K562 (cell line): Measurements from ENCODE around the gene AHSG. TPM values are rescaled to one million over a fixed set of nuclear protein-coding genes. Genes with fewer than 3 reads are reported as not detected.

Source experiments
- ATAC-seq: fragments of 200-7000 bp; cut with Tn5 transposase; 3 replicates; pipeline ENCODE4 v1.9.1; 2020; ENCODE audit warnings: moderate library complexity
- BruUV-seq: library from RNA; stranded (reverse); fragments of 400-500 nt; replicated peaks from 2 replicates; lab custom pipeline; 2021; lab: Mats Ljungman, UMichigan
- CTCF ChIA-PET: fragments of 300-600 bp; formaldehyde crosslinking; extraction: SDS; loops from one replicate; lab custom pipeline; 2021; ENCODE audit warnings: low intra/inter-chr PET ratio; lab: Yijun Ruan, JAX
- POLR2A ChIA-PET: fragments of 300-600, 350-650 bp; sonication (Branson Sonifier 250); formaldehyde crosslinking; extraction: SDS; loops from one replicate; lab custom pipeline; 2021; ENCODE audit warnings: antibody characterized with exemption, inconsistent platforms; lab: Yijun Ruan, JAX
- DNase-seq, 4 experiments: peaks; one replicate each; pipeline versions ENCODE4 v3.0.0 to v3.0.0-alpha.2; 2011 to 2018; ENCODE audit warnings: low spot score in 3 of 4, mixed read lengths in 3 of 4; ENCODE audit errors: extremely low read depth in 1 of 4
- FAIRE-seq: peaks from 2 replicates; lab custom pipeline; 2011; peaks lifted over from hg19 to GRCh38; lab: Jason Lieb, UNC
- H2AFZ ChIP-seq: 2 replicates; pipeline ENCODE4 v1.6.0; 2011; ENCODE audit warnings: low read depth, low read length, control low read depth, inconsistent platforms
- H3K27ac ChIP-seq: fragments of 200-600 bp; 3 replicates; pipeline ENCODE4 v1.8.0; 2011; ENCODE audit warnings: low read depth, mild to moderate bottlenecking, control low read depth, inconsistent platforms, low read length, moderate library complexity, mixed read lengths; ENCODE audit errors: extremely low read depth
- H3K27me3 ChIP-seq, 2 experiments: fragments of 300-600 bp in 1 of 2; 2 replicates in 1 of 2; 3 replicates in 1 of 2; pipeline versions ENCODE4 v1.6.0 to v1.8.0; 2011; ENCODE audit warnings: inconsistent platforms in 2 of 2, low read length in 2 of 2, mild to moderate bottlenecking in 1 of 2, mixed read lengths in 1 of 2, moderate library complexity in 1 of 2; ENCODE audit not compliant: control insufficient read depth in 2 of 2, insufficient read depth in 2 of 2
- H3K36me3 ChIP-seq: fragments of 300-600 bp; 3 replicates; pipeline ENCODE4 v1.8.0; 2011; ENCODE audit warnings: mild to moderate bottlenecking, low read length, inconsistent platforms; ENCODE audit not compliant: control insufficient read depth, insufficient read depth
- H3K4me1 ChIP-seq, 2 experiments: fragments of 200-600 bp in 1 of 2; replicated peaks in 1 of 2; 2 replicates in 1 of 2; 3 replicates in 1 of 2; pipeline versions ENCODE4 v1.5.1 to v1.8.0; 2011; ENCODE audit warnings: inconsistent platforms in 2 of 2, low read length in 2 of 2, mild to moderate bottlenecking in 1 of 2, mixed read lengths in 1 of 2, moderate library complexity in 1 of 2; ENCODE audit not compliant: control insufficient read depth in 2 of 2, insufficient read depth in 2 of 2
- H3K4me2 ChIP-seq: 2 replicates; pipeline ENCODE4 v1.6.1; 2011; ENCODE audit warnings: low read length, control low read depth, inconsistent platforms, mixed read lengths; ENCODE audit not compliant: insufficient read depth
- H3K4me3 ChIP-seq: fragments of 200-600 bp; sonication (generic), shearing (Covaris generic); 2 replicates; pipeline ENCODE4 v1.5.1; 2016; ENCODE audit warnings: control low read depth, inconsistent platforms
- H3K79me2 ChIP-seq: fragments of 200-600 bp; 3 replicates; pipeline ENCODE4 v1.8.0; 2011; ENCODE audit warnings: low read length, inconsistent platforms; ENCODE audit not compliant: control insufficient read depth, insufficient read depth
- H3K9ac ChIP-seq, 2 experiments: 2 replicates each; pipeline versions ENCODE4 v1.6.0 to v1.6.1; 2011; ENCODE audit warnings: low read depth in 2 of 2, low read length in 2 of 2, control low read depth in 1 of 2, inconsistent platforms in 1 of 2, mild to moderate bottlenecking in 1 of 2, mixed read lengths in 1 of 2; ENCODE audit not compliant: insufficient read depth in 1 of 2
- H3K9me1 ChIP-seq: one replicate; pipeline ENCODE4 v1.6.0; 2011; ENCODE audit warnings: inconsistent platforms, mild to moderate bottlenecking, low read length, moderate library complexity; ENCODE audit not compliant: control insufficient read depth, insufficient read depth
- H3K9me3 ChIP-seq: replicated peaks from 2 replicates; pipeline ENCODE4 v1.5.1; 2011; ENCODE audit warnings: low read depth, low read length, inconsistent platforms; ENCODE audit not compliant: control insufficient read depth, insufficient read depth
- H4K20me1 ChIP-seq: replicated peaks from 2 replicates; pipeline ENCODE4 v1.6.1; 2011; ENCODE audit warnings: low read length, inconsistent platforms, mixed read lengths; ENCODE audit not compliant: control insufficient read depth, insufficient read depth
- CTCF ChIP-seq, 3 experiments: IDR thresholded peaks in 2 of 3; conservative IDR thresholded peaks in 1 of 3; 2 replicates each; pipeline ENCODE4 v1.5.1; 2011 to 2012; ENCODE audit warnings: low read length in 3 of 3, mild to moderate bottlenecking in 3 of 3, control low read depth in 2 of 3, improper control_type of control experiment in 1 of 3, inconsistent platforms in 1 of 3, low read depth in 1 of 3, mixed read lengths in 1 of 3, moderate library complexity in 1 of 3; ENCODE audit not compliant: insufficient read depth in 2 of 3
- POLR3G ChIP-seq: IDR thresholded peaks from 2 replicates; pipeline ENCODE4 v1.6.1; 2011; ENCODE audit not compliant: insufficient read length, insufficient replicate concordance; ENCODE audit errors: extremely low read depth
- RBBP5 ChIP-seq: fragments of 200-600 bp; sonication (generic); IDR thresholded peaks from 2 replicates; pipeline ENCODE4 v1.6.1; 2012; ENCODE audit warnings: borderline replicate concordance, mild to moderate bottlenecking, low read length, control low read depth, inconsistent platforms; ENCODE audit not compliant: insufficient read depth, poor library complexity, severe bottlenecking
- SMAD3 ChIP-seq: fragments of 450-650 bp; formaldehyde crosslinking; conservative IDR thresholded peaks from 2 replicates; pipeline ENCODE4 v1.4.0; 2020; ENCODE audit warnings: mild to moderate bottlenecking
- SMC3 ChIP-seq: conservative IDR thresholded peaks from 2 replicates; pipeline ENCODE4 v1.6.1; 2011; ENCODE audit warnings: low read depth, low read length, improper control_type of control experiment; ENCODE audit not compliant: insufficient read depth
- VEZF1 ChIP-seq: fragments of 200-800 bp; sonication (Bioruptor generic); IDR thresholded peaks from 2 replicates; pipeline ENCODE4 v1.6.1; 2017; ENCODE audit warnings: missing genetic modification characterization, missing compliant biosample characterization
- ZBTB1 ChIP-seq: sonication (generic); formaldehyde crosslinking; IDR thresholded peaks from 2 replicates; pipeline ENCODE4 v1.8.1; 2023; ENCODE audit warnings: missing genetic modification reagents, low read depth, mild to moderate bottlenecking, borderline replicate concordance
- ZNF217 ChIP-seq: sonication (generic); formaldehyde crosslinking; IDR thresholded peaks from 2 replicates; pipeline ENCODE4 v1.8.0; 2022; ENCODE audit warnings: mild to moderate bottlenecking, missing genetic modification reagents
- WGBS: fragments of 100-300 bp; shearing (Covaris generic); methylation state at CpG from one replicate; pipeline ENCODE4 v1.1.6; 2016; ENCODE audit warnings: low coverage, mixed read lengths; ENCODE audit not compliant: insufficient coverage; ENCODE audit errors: missing lambda C conversion rate; 5-methylcytosine and 5-hydroxymethylcytosine counted together
- in situ Hi-C: fragments of 300-500 bp; cut with MboI; formaldehyde crosslinking; loops from 4 replicates; pipeline ENCODE4 v1.15.0; 2018; ENCODE audit warnings: inconsistent platforms, mixed read lengths
- intact Hi-C: fragments of 100-400 bp; cut with micrococcal nuclease; formaldehyde crosslinking; loops from 2 replicates; pipeline ENCODE4 v1.14.2; 2022
- polyA plus RNA-seq, 8 experiments: library from polyadenylated mRNA; depleted of rRNA in 4 of 8; stranded (reverse) in 5 of 8; unstranded in 3 of 8; fragments of >200 nt; fragmentation: Nextera tagmentation in 2 of 8; fragmentation: Illumina TruSeq in 1 of 8; extraction: Ambion mirVana in 2 of 8; extraction: Trizol in 1 of 8; gene quantifications; 2 replicates each; pipeline versions ENCODE4 v1.2.1 to v1.2.3, GENCODE V29; 2011 to 2014; ENCODE audit warnings: inconsistent platforms in 1 of 8, missing spikeins in 1 of 8
- total RNA-seq, 7 experiments: library from RNA; depleted of rRNA in 6 of 7; stranded (reverse); fragments of >200 nt in 6 of 7; fragmentation: Illumina TruSeq in 2 of 7; extraction: Trizol in 2 of 7; gene quantifications; 2 replicates each; pipeline versions ENCODE4 v1.2.1 to v1.2.3, GENCODE V29; 2011 to 2021; ENCODE audit warnings: low replicate concordance in 1 of 7

Gene AHSG
- total and polyA plus RNA-seq, 9 of the 15 experiments (the other 6 are each of a cell fraction or from before 2014, with no cell fraction given), result 0.69 TPM; not detected in 8

- Histone ChIP-seq H3K4me3 (no peak overlapping the region), H3K27me3 (no peaks in the 10 kb centered on the region), H3K4me1 (no peaks in the 10 kb centered on the region), H4K20me1 (no peaks in the 10 kb centered on the region), H3K9me3 (no peaks in the 10 kb centered on the region), H3K79me2 (no peaks in the 10 kb centered on the region), H3K9me1 (no peaks in the 10 kb centered on the region), H2AFZ (no peak overlapping the region), H3K27ac (no peak overlapping the region), H3K9ac (no peak overlapping the region), H3K4me2 (no peak overlapping the region), H3K36me3 (peaks cover 84% of the 10 kb centered on the region)
- ChIA-PET CTCF (no interaction called here), POLR2A (interaction anchor here (1.0 to 8.0 kb wide), 3 partner anchors 9 to 202 kb away, joined by 4 to 64 read pairs (median 11); partner anchors contain the start of genes DNAJB11, EIF4A2 and TBCCD1)
- BruUV-seq, result no TSS peak
- no peak for TF ChIP-seq SMAD3 (CRISPR knock-in tag)
- TF ChIP-seq POLR3G, result no peak
- TF ChIP-seq SMC3, result no peak
- TF ChIP-seq VEZF1, result no peak
- TF ChIP-seq ZNF217 (CRISPR knock-in tag), result no peak
- no peak for TF ChIP-seq ZBTB1 (CRISPR knock-in tag)
- no peak for TF ChIP-seq CTCF (IDR thresholded peaks at IDR 0.05 in 2 of 3, conservative IDR thresholded peaks at IDR 0.05 in 1 of 3; ENCODE audit: insufficient read depth in 2 of 3, low read depth in 1 of 3, low read length in 3 of 3)
- TF ChIP-seq RBBP5, result no peak
- in situ Hi-C loops (no loop called here), intact Hi-C loops (loop anchor here (5.0 to 10.0 kb wide), 2 partner anchors 35 to 242 kb away; no protein-coding TSS in a partner anchor)
- 91% methylated on average over 6 of the region's 6 CpGs for WGBS
- ATAC-seq (no peak), DNase-seq (no peak), FAIRE-seq (no peak)
Measured at GRCh38 chr3:186582541-186582940, 30.3 kb upstream of the AHSG start.
